ENCODE results near the gene RPL26.
"Not testable (repeated sequence)": the region's sequence is repeated elsewhere in the genome, so short reads cannot be mapped to it uniquely, and the experiment has no call there.

The RPL26 gene

DNA sequence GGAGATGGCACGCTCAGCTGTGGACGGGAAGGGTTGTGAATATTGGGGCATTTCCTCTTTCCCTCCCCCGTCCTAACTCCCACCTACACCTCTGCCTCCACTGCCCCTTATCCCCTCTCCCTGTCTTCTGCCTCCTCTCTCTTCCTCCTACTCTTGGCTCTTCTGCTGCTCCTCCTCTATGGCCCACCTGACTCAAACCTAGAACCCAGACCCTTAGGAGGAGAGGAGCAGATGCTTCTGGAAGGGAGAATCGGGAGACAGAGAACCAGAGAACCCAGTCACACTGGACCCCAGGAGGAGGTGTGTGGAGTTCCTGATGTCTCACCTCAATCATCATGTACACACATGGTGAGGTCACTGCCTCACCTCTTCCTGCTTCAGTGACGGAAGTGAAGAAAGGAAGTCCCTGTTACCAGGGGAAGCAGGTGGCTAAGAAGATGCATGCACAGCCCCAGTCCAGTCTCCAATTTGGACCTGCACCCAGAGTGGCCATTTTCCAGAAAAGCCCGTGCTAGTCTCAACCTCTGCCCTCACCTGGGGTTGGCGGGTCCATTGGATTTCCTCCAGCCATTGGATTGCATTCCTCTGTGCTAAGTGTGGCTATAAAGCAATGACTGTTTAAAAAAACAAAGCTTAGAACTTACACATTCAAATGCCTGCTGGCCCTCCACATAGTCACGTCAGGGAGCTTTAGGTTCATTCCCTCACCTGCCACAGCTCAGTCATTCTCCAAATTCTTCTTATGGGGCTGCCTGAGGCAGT is 10.7 kb upstream of the RPL26 start:
- DNase-seq, result no peak

GRCh38 chr17:8392674-8393469 is 9.9 kb upstream of the RPL26 start:
- DNase-seq, result no peak

GRCh38 chr17:8392274-8392673 is 9.3 kb upstream of the RPL26 start:
- DNase-seq, result no peak

DNA sequence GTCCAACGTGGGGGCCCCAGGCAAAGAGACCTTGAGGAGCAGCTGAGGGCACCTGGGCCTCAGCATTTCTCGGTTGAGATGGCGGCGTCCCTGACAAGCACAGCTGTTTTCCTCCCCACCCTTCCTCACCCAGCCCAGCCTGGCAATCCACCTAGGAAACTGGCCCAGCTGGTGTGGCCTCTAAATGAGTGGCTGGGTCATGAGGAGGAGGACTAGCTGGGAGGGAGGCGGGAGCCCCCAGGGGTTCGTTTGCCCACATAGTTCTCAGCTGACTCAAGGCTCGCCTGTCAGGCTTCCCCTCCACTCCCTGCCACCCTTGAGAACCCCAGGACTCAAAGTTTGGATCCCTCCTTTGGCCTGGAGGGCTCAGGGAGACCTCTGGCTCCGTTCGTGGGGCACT is 8.7 kb upstream of the RPL26 start:
- DNase-seq, result no peak

- no peak for DNase-seq
Observed at GRCh38 chr17:8387914-8388651, 5.1 kb upstream of the RPL26 start.

GRCh38 chr17:8386841-8387240 is 3.8 kb upstream of the RPL26 start:
- DNase-seq, result no peak

GRCh38 chr17:8384801-8385378 is 1.9 kb upstream of the RPL26 start:
- no peak for DNase-seq

DNA sequence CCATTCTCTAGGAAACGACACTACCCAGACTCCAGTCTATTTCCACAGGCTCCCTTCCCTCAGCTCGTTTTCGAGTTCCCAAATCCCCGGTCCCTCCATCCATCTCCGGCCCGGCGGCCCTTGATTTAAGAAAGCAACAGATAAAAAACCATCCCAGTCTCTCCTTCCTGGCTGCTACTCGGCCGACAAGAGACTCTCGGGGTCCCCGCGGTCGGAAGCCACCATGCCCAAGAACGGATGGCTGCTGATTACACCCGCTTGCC is 182 bp downstream of the RPL26 start:
- no peak for DNase-seq

- DNase-seq, result no peak
Observed at GRCh38 chr17:8382052-8382879, 727 bp downstream of the RPL26 start.

- no peak for DNase-seq
Observed at GRCh38 chr17:8380049-8380448, 2.9 kb downstream of the RPL26 start.

DNA sequence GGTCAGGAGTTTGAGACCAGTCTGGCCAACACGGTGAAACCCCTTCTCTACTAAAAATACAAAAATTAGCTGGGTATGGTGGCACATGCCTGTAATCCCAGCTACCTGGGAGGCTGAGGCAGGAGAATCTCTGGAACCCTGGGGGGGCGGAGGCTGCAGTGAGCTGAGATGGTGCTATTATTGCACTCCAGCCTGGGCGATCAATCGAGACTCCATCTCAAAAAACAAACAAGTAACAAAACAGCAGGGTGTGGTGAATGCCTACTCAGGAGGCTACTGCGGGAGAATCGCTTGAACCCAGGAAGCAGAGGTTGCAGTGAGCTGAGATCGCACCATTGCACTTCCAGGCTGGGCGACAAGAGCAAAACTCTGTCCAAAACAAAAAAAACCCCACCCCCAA is 4.9 kb downstream of the RPL26 start:
- DNase-seq, result not testable (repeated sequence)

DNA sequence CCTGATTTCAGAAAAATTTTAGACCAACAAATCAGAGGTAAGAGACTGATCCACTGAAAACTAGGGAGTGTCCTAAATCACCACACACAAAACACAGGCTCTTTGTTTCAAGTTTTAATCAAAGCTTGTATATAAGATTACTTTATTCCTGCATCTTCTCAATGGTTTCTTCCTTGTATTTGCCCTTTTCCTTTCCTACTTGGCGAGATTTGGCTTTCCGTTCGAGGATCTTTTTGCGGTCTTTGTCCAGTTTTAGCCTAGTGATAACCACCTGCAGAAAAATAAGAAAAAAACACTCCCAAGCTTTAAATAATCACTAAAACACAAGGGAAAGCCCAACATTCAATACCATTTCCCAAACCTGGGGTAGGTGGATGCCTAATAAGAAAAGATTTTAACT is 5.6 kb downstream of the RPL26 start:
- DNase-seq, result no peak

DNA sequence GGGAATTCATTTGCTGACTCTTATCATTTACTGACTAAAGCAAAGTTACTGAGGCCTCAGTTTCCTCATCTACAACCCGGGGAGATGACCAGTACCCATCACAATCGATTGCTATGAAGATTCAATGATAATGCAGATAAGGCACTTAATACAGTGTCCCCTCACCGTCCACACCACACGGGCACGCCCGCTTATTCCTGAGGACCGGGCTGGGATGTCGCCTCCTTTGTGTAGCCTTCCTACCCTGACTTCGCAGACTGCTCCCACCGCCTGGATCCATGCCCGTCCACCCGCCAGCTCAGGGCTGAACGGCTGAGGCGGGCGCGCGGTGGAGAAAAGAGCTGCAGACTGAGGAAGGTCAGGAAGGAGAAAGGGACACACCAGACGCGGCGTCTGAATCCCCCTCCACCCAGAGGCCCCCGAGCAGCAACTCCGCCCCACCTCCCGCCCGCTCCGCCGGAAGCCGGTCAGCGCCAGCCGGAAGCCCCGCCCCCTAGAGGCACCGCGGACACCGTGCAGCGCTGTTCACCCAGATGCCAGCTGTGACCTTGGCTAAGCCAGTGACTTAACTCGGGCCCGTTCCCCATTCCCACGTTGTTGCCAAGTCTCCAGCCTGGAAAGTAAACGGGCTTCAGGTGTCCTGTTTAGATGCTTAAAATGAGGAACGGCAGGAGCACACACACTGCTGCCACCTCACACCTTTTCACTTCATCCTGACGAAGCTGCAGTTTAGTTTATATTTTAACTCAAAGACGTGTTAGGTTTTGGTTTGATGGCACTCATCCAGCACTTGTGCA is 6.5 kb downstream of the RPL26 start, which contains the start of gene KRABD2:
TSS of gene KRABD2 (minus strand) at position 434 of the 797 bp plus-strand sequence.
- DNase-seq, result peak; percentile 87

- no peak for DNase-seq
Observed at GRCh38 chr17:8375738-8376259, 7.2 kb downstream of the RPL26 start.

DNA sequence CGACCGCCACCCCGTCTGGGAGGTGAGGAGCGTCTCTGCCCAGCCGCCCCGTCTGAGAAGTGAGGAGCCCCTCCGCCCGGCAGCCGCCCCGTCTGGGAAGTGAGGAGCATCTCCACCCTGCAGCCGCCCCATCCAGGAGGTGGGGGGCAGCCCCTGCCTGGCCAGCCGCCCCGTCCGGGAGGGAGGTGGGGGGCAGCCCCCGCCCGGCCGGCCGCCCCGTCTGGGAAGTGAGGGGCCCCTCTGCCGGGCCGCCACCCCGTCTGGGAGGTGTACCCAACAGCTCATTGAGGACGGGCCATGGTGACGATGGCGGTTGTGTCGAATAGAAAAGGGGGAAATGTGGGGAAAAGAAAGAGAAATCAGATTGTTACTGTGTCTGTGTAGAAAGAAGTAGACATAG is 9.1 kb downstream of the RPL26 start:
- DNase-seq, result not testable (repeated sequence)

DNA sequence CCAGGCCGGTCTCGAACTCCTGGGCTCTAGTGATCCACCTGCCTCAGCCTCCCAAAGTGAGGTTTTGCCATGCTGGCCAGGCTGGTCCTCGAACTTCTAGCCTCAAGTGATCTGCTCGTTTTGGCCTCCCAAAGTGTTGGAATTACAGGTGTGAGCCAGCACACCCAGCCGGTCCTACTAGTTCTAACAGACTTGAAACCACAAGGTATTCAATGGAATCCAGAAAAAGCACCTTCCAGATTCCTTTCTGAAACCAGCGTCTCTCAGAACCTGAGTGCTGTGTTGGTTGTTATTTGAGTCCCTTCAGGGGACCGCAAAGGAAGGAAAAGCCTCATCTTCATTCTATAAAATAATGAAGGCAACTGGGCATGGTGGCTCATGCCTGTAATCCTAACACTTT is 10.6 kb downstream of the RPL26 start:
- DNase-seq, result no peak

DNA sequence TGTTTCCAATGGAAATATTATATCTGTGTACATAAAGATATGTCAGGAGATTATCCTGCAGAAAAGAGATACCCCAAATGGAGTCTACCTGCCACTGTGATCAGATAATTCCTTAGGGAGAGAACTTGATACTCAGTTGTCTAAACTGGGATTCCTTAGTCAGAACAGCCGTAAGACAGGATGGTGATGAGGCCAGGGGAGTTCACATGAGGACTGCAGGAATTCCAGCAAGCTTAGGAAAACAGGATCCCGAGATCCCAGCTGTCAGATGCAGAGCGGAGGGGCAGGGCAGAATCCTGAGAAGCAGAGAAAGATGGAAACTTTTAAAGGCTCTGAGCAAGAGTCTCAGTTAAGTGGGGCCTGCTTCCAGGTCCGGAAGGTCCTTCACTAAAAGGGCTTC is 11.2 kb downstream of the RPL26 start:
- DNase-seq, result no peak

GRCh38 chr17:8369944-8370343 is 13.0 kb downstream of the RPL26 start:
- peak; percentile 58 for DNase-seq

GRCh38 chr17:8368193-8368592 is 14.8 kb downstream of the RPL26 start:
- DNase-seq, result no peak

- DNase-seq, result no peak
Observed at GRCh38 chr17:8366231-8366630, 16.8 kb downstream of the RPL26 start.

DNA sequence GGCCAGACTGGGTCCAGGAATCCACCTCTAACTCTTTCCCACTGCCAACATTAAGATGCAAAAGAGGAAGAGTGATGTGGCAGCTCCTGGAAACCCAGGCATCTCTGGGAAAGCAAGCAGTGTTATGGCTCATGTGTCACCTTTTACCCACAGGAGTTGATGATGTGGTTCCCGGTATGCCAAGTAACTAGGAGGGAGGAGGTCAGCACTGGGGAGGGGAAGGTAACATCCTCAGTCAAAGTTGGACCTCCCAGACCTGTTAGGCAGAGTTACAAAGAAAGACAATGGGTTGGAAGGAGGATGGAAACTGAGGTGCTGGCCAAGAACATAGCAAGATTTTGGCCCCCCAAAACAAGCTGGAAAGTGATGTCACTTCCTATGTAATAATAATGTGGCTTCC is 17.9 kb downstream of the RPL26 start:
- no peak for DNase-seq

All from MV-4-11 (cell line).